Keratinocyte (primary cell): Measurements from ENCODE around the gene PRELP.

Source experiments
- EZH2 ChIP-seq: IDR thresholded peaks from one replicate; pipeline ENCODE4 v1.6.1; 2012; ENCODE audit warnings: inconsistent platforms, mild to moderate bottlenecking, low read length, moderate library complexity
- TF ChIP-seq, protein P1 (sequence below), 3 experiments: IDR thresholded peaks in 1 of 3; conservative IDR thresholded peaks in 1 of 3; optimal IDR thresholded peaks in 1 of 3; 2 replicates in 2 of 3; 3 replicates in 1 of 3; pipeline versions ENCODE3 to v1.5.1; 2011; ENCODE audit warnings: low read length in 3 of 3, mild to moderate bottlenecking in 3 of 3, moderate library complexity in 2 of 3, control low read depth in 1 of 3, inconsistent platforms in 1 of 3; ENCODE audit not compliant: insufficient read depth in 2 of 3; ENCODE audit errors: extremely low read depth in 1 of 3

- TF ChIP-seq, protein P1, sequence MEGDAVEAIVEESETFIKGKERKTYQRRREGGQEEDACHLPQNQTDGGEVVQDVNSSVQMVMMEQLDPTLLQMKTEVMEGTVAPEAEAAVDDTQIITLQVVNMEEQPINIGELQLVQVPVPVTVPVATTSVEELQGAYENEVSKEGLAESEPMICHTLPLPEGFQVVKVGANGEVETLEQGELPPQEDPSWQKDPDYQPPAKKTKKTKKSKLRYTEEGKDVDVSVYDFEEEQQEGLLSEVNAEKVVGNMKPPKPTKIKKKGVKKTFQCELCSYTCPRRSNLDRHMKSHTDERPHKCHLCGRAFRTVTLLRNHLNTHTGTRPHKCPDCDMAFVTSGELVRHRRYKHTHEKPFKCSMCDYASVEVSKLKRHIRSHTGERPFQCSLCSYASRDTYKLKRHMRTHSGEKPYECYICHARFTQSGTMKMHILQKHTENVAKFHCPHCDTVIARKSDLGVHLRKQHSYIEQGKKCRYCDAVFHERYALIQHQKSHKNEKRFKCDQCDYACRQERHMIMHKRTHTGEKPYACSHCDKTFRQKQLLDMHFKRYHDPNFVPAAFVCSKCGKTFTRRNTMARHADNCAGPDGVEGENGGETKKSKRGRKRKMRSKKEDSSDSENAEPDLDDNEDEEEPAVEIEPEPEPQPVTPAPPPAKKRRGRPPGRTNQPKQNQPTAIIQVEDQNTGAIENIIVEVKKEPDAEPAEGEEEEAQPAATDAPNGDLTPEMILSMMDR (optimal IDR thresholded peaks at IDR 0.05 in 1 of 3, IDR thresholded peaks at IDR 0.05 in 1 of 3, conservative IDR thresholded peaks at IDR 0.05 in 1 of 3; ENCODE audit: extremely low read depth in 1 of 3, insufficient read depth in 2 of 3, low read length in 3 of 3), result no peak
- no peak for TF ChIP-seq EZH2
These were observed 50.5 kb downstream of the PRELP start for GRCh38 chr1:203526130-203526529.
